Measurements from ENCODE around the gene STPG4. TPM values are rescaled to one million over a fixed set of nuclear protein-coding genes. Genes with fewer than 3 reads are reported as not detected.

STPG4 gene
- total RNA-seq, 1 donor from 2014 or later, result not detected

GRCh38 chr2:47049502-47049901 lies 105.6 kb downstream of the STPG4 start:
- ATAC-seq (ENCODE audit: poor library complexity), result peak; percentile 74
- intact Hi-C loops (cut with DNase I), result no loop called here
- no peak for DNase-seq

GRCh38 chr2:47048801-47049480 lies 106.2 kb downstream of the STPG4 start:
- no peak for ATAC-seq (ENCODE audit: poor library complexity)

DNA sequence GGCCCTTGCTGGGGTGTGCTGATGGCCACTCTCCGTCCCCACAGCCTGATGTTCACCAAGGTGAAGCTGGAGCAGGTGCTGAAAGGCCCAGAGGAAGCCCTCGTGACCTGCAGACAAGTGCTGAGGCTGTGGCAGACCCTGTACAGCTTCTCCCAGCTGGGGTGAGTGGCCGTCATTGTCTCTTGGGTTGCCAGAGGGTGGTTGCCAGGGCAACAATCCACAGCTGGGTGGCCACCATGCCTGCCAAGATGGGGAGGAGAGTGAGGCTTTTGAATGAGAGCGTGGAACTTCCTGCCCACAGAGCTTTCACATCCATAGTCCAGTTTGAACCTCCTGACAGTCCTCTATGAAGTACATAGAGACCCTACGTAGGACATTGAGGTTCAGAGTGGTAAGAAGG lies 108.8 kb downstream of the STPG4 start:
- no peak for ATAC-seq (ENCODE audit: poor library complexity)
- intact Hi-C loops (cut with DNase I), result no loop called here
- DNase-seq, result no peak

More at GRCh38 chr2:47048801-47049480, 106.2 kb downstream of the STPG4 start:
- DNase-seq, result no peak
- intact Hi-C loops (cut with DNase I), result no loop called here

DNA sequence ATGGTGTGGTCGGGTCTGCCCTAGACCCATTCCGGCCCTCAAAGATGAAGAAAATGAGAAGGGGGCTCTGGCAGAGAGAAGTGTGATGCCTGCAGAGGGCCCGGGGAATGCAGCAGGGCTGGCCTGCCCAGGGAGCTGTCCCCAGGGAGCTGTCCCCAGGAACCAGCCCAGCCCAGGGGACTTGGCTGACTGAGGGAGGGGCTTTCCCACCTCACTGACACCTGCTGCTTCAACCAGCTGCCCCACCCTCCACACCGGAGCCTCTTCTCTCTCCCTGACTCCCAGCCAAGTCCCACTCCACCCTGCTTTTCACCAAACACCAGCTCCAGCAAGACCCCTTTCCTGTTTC lies 111.2 kb downstream of the STPG4 start:
- ATAC-seq (ENCODE audit: poor library complexity) (peak; percentile 2), DNase-seq (no peak)
- intact Hi-C loops (cut with DNase I), result no loop called here

DNA sequence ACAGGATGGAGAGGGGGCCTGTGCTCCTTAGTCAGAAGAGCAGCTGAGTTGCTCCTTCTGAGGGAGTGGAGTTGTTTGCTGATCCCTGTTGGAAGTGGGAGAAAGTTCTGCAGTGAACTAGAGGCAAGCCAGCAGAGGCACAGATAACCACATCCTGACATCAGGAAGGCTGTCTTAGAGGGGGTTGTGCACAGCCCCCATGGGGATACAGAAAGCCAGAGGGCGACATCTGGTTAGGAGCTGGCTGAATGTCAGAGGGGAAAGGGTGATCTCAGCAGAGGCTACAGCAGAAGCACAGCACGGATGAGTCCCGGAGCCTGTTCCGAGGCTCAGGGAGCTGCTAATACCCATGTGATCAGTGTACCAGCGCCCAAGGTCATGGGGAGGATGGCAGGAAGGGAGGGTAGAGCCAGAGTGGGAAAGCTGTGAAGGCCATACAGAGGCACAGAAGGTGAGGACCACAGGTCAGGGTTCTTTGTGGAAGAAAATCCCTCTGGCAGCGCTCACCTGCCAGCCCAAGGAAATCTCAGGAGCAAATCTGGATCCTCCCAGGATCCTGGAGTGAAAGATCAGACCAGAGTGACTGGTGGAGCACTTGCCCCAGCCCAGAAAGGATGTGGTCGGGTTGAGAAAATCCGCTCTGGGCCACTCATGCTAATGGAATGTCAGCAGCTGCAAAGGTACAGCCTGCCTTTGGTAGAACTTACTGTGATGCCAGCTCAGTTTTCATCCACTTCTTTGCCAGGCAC lies 111.8 kb downstream of the STPG4 start:
- intact Hi-C loops (cut with DNase I), result no loop called here
- ATAC-seq (ENCODE audit: poor library complexity), result peak; percentile 73
- DNase-seq, result peak; percentile 73

DNA sequence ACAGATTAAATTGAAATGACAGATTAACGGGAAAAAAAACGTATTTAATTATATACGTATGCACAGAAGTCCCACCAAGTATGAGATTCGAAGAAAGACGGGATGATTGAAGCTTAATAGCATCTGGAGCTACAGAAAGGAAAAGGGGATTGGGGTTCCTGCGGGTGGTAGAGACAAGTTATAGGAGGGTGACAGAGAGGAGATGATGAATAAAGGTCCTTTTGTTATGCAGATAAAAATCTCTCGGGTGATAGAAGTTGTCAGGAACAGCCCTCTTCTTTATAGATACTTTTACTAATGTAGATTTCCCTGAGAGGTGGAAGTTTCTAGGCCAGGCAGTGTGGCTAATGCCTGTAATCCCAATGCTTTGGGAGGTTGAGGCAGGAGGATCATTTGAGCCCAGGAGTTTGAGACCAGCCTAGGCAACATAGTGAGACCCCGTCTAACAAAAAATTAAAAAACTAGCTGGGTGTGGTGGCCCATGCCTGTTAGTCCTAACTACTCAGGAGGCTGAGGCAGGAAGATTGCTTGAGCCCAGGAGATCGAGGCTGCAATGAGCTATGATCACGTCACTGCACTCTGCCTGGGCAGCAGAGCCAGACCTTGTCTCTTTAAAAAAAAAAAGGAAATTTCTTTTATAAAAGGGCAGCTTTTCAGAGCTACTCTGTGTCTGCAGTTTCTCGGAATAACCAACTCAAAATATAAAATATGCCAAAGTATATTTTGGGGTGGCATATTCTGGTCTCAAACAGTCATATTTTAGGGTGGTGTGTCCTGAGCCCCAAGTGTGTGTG lies 113.0 kb downstream of the STPG4 start:
- ATAC-seq (ENCODE audit: poor library complexity), result no peak
- intact Hi-C loops (cut with DNase I), result no loop called here
- DNase-seq, result no peak

GRCh38 chr2:47041063-47041462 lies 114.0 kb downstream of the STPG4 start:
- intact Hi-C loops (cut with DNase I), result no loop called here
- ATAC-seq (ENCODE audit: poor library complexity), result peak; percentile 79
- peak; percentile 81 for DNase-seq

DNA sequence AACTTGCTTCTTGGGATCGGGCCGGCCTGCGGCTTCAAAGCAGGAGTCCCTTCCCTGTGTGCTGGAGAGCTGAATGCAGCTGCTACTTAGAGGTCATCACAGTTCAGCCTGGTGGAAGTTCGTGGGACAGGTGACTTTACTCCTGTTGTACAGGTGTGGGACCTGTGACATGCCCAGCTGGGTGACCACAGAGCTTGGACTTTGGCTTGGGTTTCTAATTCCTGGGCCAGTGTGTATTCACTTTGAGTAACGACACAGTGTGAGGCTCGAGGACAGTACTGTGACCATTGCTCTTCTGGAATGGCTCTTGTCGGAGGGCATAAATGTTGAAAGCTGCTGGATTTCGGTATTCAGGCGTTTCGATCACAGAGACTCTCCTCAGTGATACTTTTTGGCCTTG lies 114.5 kb downstream of the STPG4 start:
- intact Hi-C loops (cut with DNase I), result no loop called here
- ATAC-seq (ENCODE audit: poor library complexity) (no peak), DNase-seq (no peak)

DNA sequence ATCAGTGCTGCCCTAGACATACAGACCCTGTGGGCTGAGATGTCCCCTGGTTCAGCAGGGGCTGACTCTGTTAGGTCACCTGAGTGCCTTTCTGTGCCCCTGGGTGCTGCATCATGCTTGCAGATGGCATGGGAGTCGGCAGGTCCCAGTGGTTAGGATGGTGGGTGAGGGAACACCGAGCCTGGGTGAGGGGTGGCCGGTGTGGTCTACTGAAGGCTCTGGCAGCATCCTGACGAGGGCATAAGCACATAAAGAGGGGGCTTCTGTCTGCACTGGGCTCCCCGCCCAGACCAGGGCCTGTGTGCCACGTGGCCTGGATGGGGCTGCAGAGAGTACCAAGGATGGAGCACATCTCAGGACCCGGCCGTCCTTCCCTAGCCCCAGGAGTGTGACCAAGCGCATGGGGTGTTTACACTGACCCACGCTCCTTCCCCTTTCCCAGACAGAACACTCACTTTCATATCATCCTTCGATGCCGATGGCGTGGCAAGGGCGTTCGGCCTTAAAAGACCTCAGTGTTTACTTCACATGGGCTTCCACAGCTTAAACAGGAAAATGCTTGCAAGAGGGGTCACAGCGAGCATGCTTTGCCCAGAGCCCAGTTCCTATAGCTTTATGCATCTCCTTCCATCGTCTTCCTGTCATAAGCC lies 115.1 kb downstream of the STPG4 start:
- ATAC-seq (ENCODE audit: poor library complexity), result no peak
- intact Hi-C loops (cut with DNase I), result no loop called here
- DNase-seq, result no peak

GRCh38 chr2:47039489-47039870 lies 115.6 kb downstream of the STPG4 start:
- no peak for ATAC-seq (ENCODE audit: poor library complexity)
- no peak for DNase-seq

GRCh38 chr2:47038656-47039488 lies 116.2 kb downstream of the STPG4 start:
- DNase-seq, result no peak
- ATAC-seq (ENCODE audit: poor library complexity), result no peak
- intact Hi-C loops (cut with DNase I), result no loop called here

More at GRCh38 chr2:47039489-47039870, 115.6 kb downstream of the STPG4 start:
- intact Hi-C loops (cut with DNase I), result no loop called here

- intact Hi-C loops (cut with DNase I), result no loop called here
- DNase-seq (no peak), ATAC-seq (ENCODE audit: poor library complexity) (no peak)
Observed at GRCh38 chr2:47037678-47038077, 117.4 kb downstream of the STPG4 start.

Other genes starting within 250 kb of the STPG4 start
- gene MCFD2, start 239.5 kb downstream of the STPG4 start, total RNA-seq, result 57.1 TPM
- 9.2 TPM for gene TTC7A, start 214.1 kb downstream of the STPG4 start, total RNA-seq
- gene CALM2, start 21.2 kb upstream of the STPG4 start, total RNA-seq, result 510 TPM
- gene EPCAM, start 214.0 kb upstream of the STPG4 start, total RNA-seq, result not detected
- gene MSH2, start 247.8 kb upstream of the STPG4 start, total RNA-seq, result 11.1 TPM